ENCODE measurements around the gene SCN4A.
A peak's percentile ranks its signal among the peaks of the same experiment; 100 is the strongest.

- TF ChIP-seq CTCF (conservative IDR thresholded peaks at IDR 0.05 in 1 of 2, IDR thresholded peaks at IDR 0.05 in 1 of 2; ENCODE audit: extremely low read depth in 1 of 2, insufficient read depth in 1 of 2, low read depth in 1 of 2, low read length in 2 of 2) (peak; percentile 45 to 73), EZH2 (IDR thresholded peaks at IDR 0.05; ENCODE audit: borderline replicate concordance, low read length) (no peak)
These were observed 26.0 kb downstream of the SCN4A start for GRCh38 chr17:63946440-63947363.
